ENCODE measurements around the gene BANK1. TPM values are rescaled to one million over a fixed set of nuclear protein-coding genes. Genes with fewer than 3 reads are reported as not detected.

Gene BANK1
- total RNA-seq, 1 donor from 2014 or later, result 12.2 TPM

- intact Hi-C loops (cut with DNase I), result no loop called here
- Histone ChIP-seq H3K27me3 (ENCODE audit: low read depth) (no peaks in the 10 kb centered on the region), H3K27ac (no peak overlapping the region), H3K4me1 (no peaks in the 10 kb centered on the region), H3K36me3 (no peaks in the 10 kb centered on the region), H3K9me3 (no peaks in the 10 kb centered on the region), H3K4me3 (no peak overlapping the region)
- no peak for DNase-seq
- no peak for ATAC-seq
- TF ChIP-seq CTCF (IDR thresholded peaks at IDR 0.05), result no peak
These were observed 61.1 kb downstream of the BANK1 start for GRCh38 chr4:101851672-101852071.

- no peaks in the 10 kb centered on the region for H3K9me3 ChIP-seq
- H3K4me1 ChIP-seq, result no peaks in the 10 kb centered on the region
- no peak overlapping the region for H3K27ac ChIP-seq
- intact Hi-C loops (cut with DNase I), result no loop called here
- ATAC-seq (no peak), DNase-seq (no peak)
- H3K27me3 ChIP-seq (ENCODE audit: low read depth), result no peaks in the 10 kb centered on the region
- no peaks in the 10 kb centered on the region for H3K36me3 ChIP-seq
- TF ChIP-seq CTCF (IDR thresholded peaks at IDR 0.05), result no peak
- no peak overlapping the region for H3K4me3 ChIP-seq
These were observed 62.5 kb downstream of the BANK1 start for GRCh38 chr4:101853028-101853427.

- no peak for TF ChIP-seq CTCF (IDR thresholded peaks at IDR 0.05)
- intact Hi-C loops (cut with DNase I), result no loop called here
- ATAC-seq, result no peak
- H3K9me3 ChIP-seq, result no peaks in the 10 kb centered on the region
- no peak overlapping the region for H3K27ac ChIP-seq
- no peak overlapping the region for H3K4me3 ChIP-seq
- no peaks in the 10 kb centered on the region for H3K36me3 ChIP-seq
- H3K4me1 ChIP-seq, result no peaks in the 10 kb centered on the region
- no peak for DNase-seq
- H3K27me3 ChIP-seq (ENCODE audit: low read depth), result no peaks in the 10 kb centered on the region
These were observed 63.2 kb downstream of the BANK1 start for GRCh38 chr4:101853691-101854090.

- H3K9me3 ChIP-seq, result no peaks in the 10 kb centered on the region
- H3K4me1 ChIP-seq, result no peaks in the 10 kb centered on the region
- no peak for DNase-seq
- no peak for TF ChIP-seq CTCF (IDR thresholded peaks at IDR 0.05)
- no peaks in the 10 kb centered on the region for H3K27me3 ChIP-seq (ENCODE audit: low read depth)
- H3K27ac ChIP-seq, result no peak overlapping the region
- H3K4me3 ChIP-seq, result no peak overlapping the region
- intact Hi-C loops (cut with DNase I), result no loop called here
- no peak for ATAC-seq
- H3K36me3 ChIP-seq, result no peaks in the 10 kb centered on the region
These were observed 64.7 kb downstream of the BANK1 start for GRCh38 chr4:101855239-101855638.

GRCh38 chr4:101856149-101856548 lies 65.6 kb downstream of the BANK1 start:
- TF ChIP-seq CTCF (IDR thresholded peaks at IDR 0.05), result no peak
- Histone ChIP-seq H3K9me3 (no peaks in the 10 kb centered on the region), H3K27ac (no peak overlapping the region), H3K4me1 (no peaks in the 10 kb centered on the region), H3K27me3 (ENCODE audit: low read depth) (no peaks in the 10 kb centered on the region), H3K4me3 (no peak overlapping the region), H3K36me3 (no peaks in the 10 kb centered on the region)
- no peak for ATAC-seq
- intact Hi-C loops (cut with DNase I), result no loop called here
- DNase-seq, result no peak

- ATAC-seq (no peak), DNase-seq (no peak)
- no peaks in the 10 kb centered on the region for H3K4me1 ChIP-seq
- no peak for TF ChIP-seq CTCF (IDR thresholded peaks at IDR 0.05)
- H3K9me3 ChIP-seq, result no peaks in the 10 kb centered on the region
- H3K27me3 ChIP-seq (ENCODE audit: low read depth), result no peaks in the 10 kb centered on the region
- intact Hi-C loops (cut with DNase I), result no loop called here
- no peak overlapping the region for H3K27ac ChIP-seq
- H3K4me3 ChIP-seq, result no peak overlapping the region
- no peaks in the 10 kb centered on the region for H3K36me3 ChIP-seq
These were observed 66.6 kb downstream of the BANK1 start for GRCh38 chr4:101857176-101857575.
